Small intestine (tissue), 7 donors: ENCODE data around the gene TFF1. TPM values are rescaled to one million over a fixed set of nuclear protein-coding genes. Genes with fewer than 3 reads are reported as not detected.
A peak's percentile ranks its signal among the peaks of the same experiment; 100 is the strongest.

Experiments used
- DNase-seq, 2 donors: peaks; one replicate each; pipeline versions ENCODE4 v3.0.0 to v3.0.0-alpha.2; 2013
- FAIRE-seq: peaks from 2 replicates; lab custom pipeline; 2012; peaks lifted over from hg19 to GRCh38; lab: Jason Lieb, UNC
- H3K27ac ChIP-seq, 3 donors: one replicate each; pipeline ENCODE4 v1.5.1; 2013; ENCODE audit warnings: low read length in 2 of 3, mild to moderate bottlenecking in 2 of 3, control low read depth in 1 of 3, inconsistent platforms in 1 of 3, low read depth in 1 of 3, moderate library complexity in 1 of 3
- H3K27me3 ChIP-seq, 3 donors: one replicate each; pipeline ENCODE4 v1.6.1; 2013; ENCODE audit warnings: low read length in 3 of 3, inconsistent platforms in 1 of 3; ENCODE audit not compliant: control insufficient read depth in 3 of 3, insufficient read depth in 3 of 3
- H3K36me3 ChIP-seq, 3 donors: one replicate each; pipeline ENCODE4 v1.6.1; 2013; ENCODE audit warnings: low read length in 3 of 3, inconsistent platforms in 1 of 3, low read depth in 1 of 3, mild to moderate bottlenecking in 1 of 3, moderate library complexity in 1 of 3; ENCODE audit not compliant: control insufficient read depth in 3 of 3, insufficient read depth in 2 of 3
- H3K4me1 ChIP-seq, 3 donors: one replicate each; pipeline ENCODE4 v1.6.1; 2013; ENCODE audit warnings: low read length in 2 of 3, inconsistent platforms in 1 of 3, low read depth in 1 of 3, mild to moderate bottlenecking in 1 of 3, moderate library complexity in 1 of 3; ENCODE audit not compliant: control insufficient read depth in 3 of 3, insufficient read depth in 2 of 3
- H3K4me3 ChIP-seq, 3 donors: one replicate each; pipeline ENCODE4 v1.5.1; 2013; ENCODE audit warnings: low read length in 3 of 3, control low read depth in 1 of 3, inconsistent platforms in 1 of 3, low read depth in 1 of 3, mild to moderate bottlenecking in 1 of 3, moderate library complexity in 1 of 3
- H3K9me3 ChIP-seq, 2 donors: one replicate each; pipeline ENCODE4 v1.6.1; 2013; ENCODE audit warnings: low read depth in 1 of 2, low read length in 1 of 2; ENCODE audit not compliant: control insufficient read depth in 2 of 2, insufficient read depth in 1 of 2
- WGBS, 3 donors: extraction: QIAGEN DNeasy Blood & Tissue Kit; methylation state at CpG; one replicate each; pipeline ENCODE4 v1.1.7; 2013; 5-methylcytosine and 5-hydroxymethylcytosine counted together
- polyA plus RNA-seq, 4 donors: library from polyadenylated mRNA; stranded (reverse) in 3 of 4; unstranded in 1 of 4; fragments of 200-250 nt in 3 of 4; fragments of 120-200 nt in 1 of 4; gene quantifications; one replicate each; pipeline versions ENCODE4 v1.2.1 to v1.2.3, GENCODE V29; 2013
- donor health status: healthy with polysubstance abuse.
- donor health status: control.
- donor health status: control.
- donor health status: Bipolar disorder and iron deficiency.
- donor health status: healthy.

The TFF1 gene
- polyA plus RNA-seq, 4 donors: 14.5 to 187 (median 137) TPM

GRCh38 chr21:42377211-42377950 is 11.0 kb upstream of the TFF1 start:
- no peak for DNase-seq
- Histone ChIP-seq H3K36me3 (peaks cover 0 to 16% (median 0%) of the 10 kb centered on the region in 3 donors), H3K4me3 (no peak overlapping the region), H3K9me3 (peaks cover 0 to 12% of the 10 kb centered on the region in 2 donors), H3K27me3 (no peaks in the 10 kb centered on the region), H3K27ac (no peak overlapping the region), H3K4me1 (peaks cover 0 to 17% (median 0%) of the 10 kb centered on the region in 3 donors)
- 85% methylated on average over 24 of the region's 24 CpGs for WGBS, 3 donors
- no peak for FAIRE-seq

DNA sequence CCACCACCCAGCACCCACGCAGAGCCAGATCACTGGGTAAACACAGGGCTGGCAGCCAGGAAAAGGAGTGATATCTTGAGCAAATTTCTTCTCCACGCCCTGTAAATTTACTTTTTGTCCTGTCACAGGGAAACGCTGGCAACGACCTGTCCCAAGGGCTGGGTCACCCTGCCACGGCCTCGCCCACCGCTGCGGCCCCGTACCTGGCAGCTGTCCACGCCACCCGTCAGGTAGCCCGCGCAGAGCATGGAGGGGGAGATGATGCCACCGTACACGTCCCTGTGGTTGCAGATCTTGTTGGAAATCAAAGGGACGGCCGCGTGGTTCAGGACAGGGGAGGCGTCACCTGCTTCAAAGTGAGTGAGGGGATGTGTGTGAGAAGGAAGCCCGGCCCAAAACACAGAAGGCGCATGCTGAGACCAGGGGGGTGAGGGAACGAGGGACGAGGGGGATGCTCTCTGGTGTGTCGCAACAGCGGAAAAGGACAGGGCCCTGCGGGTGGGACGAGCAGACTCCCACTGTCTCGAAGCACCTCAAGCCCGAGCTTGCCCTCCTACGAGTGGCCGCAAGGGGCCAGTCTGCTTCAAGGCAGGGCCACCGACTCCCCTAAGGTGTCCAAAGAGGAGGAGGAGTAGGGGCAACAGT is 10.1 kb upstream of the TFF1 start:
- no peak overlapping the region for H3K4me3 ChIP-seq
- no peak for FAIRE-seq
- H3K27ac ChIP-seq: no peak overlapping the region
- WGBS, 3 donors: 50 to 69% (median 53%) methylated on average over 32 of the region's 32 CpGs
- H3K4me1 ChIP-seq: peaks cover 0 to 17% (median 0%) of the 10 kb centered on the region in 3 donors
- H3K36me3 ChIP-seq: peaks cover 0 to 21% (median 0%) of the 10 kb centered on the region in 3 donors
- H3K27me3 ChIP-seq: no peaks in the 10 kb centered on the region
- peak in 1 of 2 donors; percentile 38 for DNase-seq
- H3K9me3 ChIP-seq: peaks cover 0 to 4% of the 10 kb centered on the region in 2 donors

GRCh38 chr21:42375966-42376337 is 9.6 kb upstream of the TFF1 start:
- peaks cover 0 to 14% (median 0%) of the 10 kb centered on the region in 3 donors for H3K4me1 ChIP-seq

DNA sequence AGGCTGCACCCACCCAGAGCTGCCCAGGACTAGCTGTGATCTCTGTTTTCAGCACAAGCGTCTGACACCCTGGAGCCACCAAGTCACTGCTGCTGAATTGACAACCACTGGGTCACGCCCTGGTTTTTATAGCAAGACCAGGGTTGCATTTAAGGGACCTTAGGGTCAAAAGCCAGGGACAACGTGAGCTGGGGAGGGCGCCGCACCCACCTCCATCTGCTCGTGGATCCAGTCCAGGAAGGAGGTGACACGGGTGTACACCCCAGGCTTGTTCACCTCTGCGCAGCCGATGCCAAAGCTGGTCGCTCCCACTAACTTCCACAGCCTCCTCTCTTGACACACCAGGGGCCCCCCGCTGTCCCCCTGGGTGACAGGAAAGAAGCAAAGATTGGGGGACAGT is 9.2 kb upstream of the TFF1 start:
- H3K4me1 ChIP-seq: peaks cover 0 to 14% (median 0%) of the 10 kb centered on the region in 3 donors
- H3K27me3 ChIP-seq: no peaks in the 10 kb centered on the region
- FAIRE-seq (no peak), DNase-seq (peak in 1 of 2 donors; percentile 73)
- no peak overlapping the region for H3K27ac ChIP-seq
- H3K4me3 ChIP-seq: no peak overlapping the region
- 30 to 59% (median 57%) methylated on average over 11 of the region's 11 CpGs for WGBS, 3 donors
- peaks cover 0 to 19% (median 0%) of the 10 kb centered on the region in 3 donors for H3K36me3 ChIP-seq
- H3K9me3 ChIP-seq: no peaks in the 10 kb centered on the region

More at GRCh38 chr21:42375966-42376337, 9.6 kb upstream of the TFF1 start:
- H3K4me3 ChIP-seq: no peak overlapping the region
- no peaks in the 10 kb centered on the region for H3K27me3 ChIP-seq
- peaks cover 0 to 20% (median 0%) of the 10 kb centered on the region in 3 donors for H3K36me3 ChIP-seq
- WGBS, 3 donors: 63 to 76% (median 74%) methylated on average over 3 of the region's 3 CpGs
- DNase-seq (no peak), FAIRE-seq (no peak)
- H3K27ac ChIP-seq: peak overlapping the region in 1 of 3 donors; percentile 24
- H3K9me3 ChIP-seq: no peaks in the 10 kb centered on the region

- H3K36me3 ChIP-seq: peaks cover 0 to 15% (median 0%) of the 10 kb centered on the region in 3 donors
- no peak for DNase-seq
- H3K27me3 ChIP-seq: no peaks in the 10 kb centered on the region
- H3K9me3 ChIP-seq: no peaks in the 10 kb centered on the region
- H3K27ac ChIP-seq: no peak overlapping the region
- H3K4me3 ChIP-seq: no peak overlapping the region
- no peak for FAIRE-seq
- 45 to 73% (median 60%) methylated on average over 21 to 23 of the region's 23 CpGs for WGBS, 3 donors
- peaks cover 0 to 14% (median 0%) of the 10 kb centered on the region in 3 donors for H3K4me1 ChIP-seq
Observed at GRCh38 chr21:42374864-42375499, 8.6 kb upstream of the TFF1 start.

GRCh38 chr21:42374457-42374856 is 8.1 kb upstream of the TFF1 start:
- no peak for DNase-seq
- H3K36me3 ChIP-seq: peaks cover 0 to 12% (median 0%) of the 10 kb centered on the region in 3 donors
- 73 to 89% (median 81%) methylated on average over 7 of the region's 7 CpGs for WGBS, 3 donors
- no peaks in the 10 kb centered on the region for H3K9me3 ChIP-seq
- H3K27me3 ChIP-seq: no peaks in the 10 kb centered on the region
- H3K27ac ChIP-seq: no peak overlapping the region
- no peak overlapping the region for H3K4me3 ChIP-seq
- FAIRE-seq: no peak
- H3K4me1 ChIP-seq: peaks cover 0 to 14% (median 0%) of the 10 kb centered on the region in 3 donors

GRCh38 chr21:42373908-42374455 is 7.6 kb upstream of the TFF1 start:
- FAIRE-seq (no peak), DNase-seq (no peak)
- Histone ChIP-seq H3K36me3 (peaks cover 0 to 12% (median 0%) of the 10 kb centered on the region in 3 donors), H3K9me3 (no peaks in the 10 kb centered on the region), H3K4me3 (no peak overlapping the region), H3K27ac (no peak overlapping the region), H3K27me3 (no peaks in the 10 kb centered on the region), H3K4me1 (peaks cover 0 to 14% (median 0%) of the 10 kb centered on the region in 3 donors)
- 79 to 82% (median 80%) methylated on average over 16 of the region's 16 CpGs for WGBS, 3 donors
